Right forelimb (tissue), 1 donor: ENCODE measurements around the gene TRABD2A.
A peak's percentile ranks its signal among the peaks of the same experiment; 100 is the strongest.
"Not testable (repeated sequence)": the region's sequence is repeated elsewhere in the genome, so short reads cannot be mapped to it uniquely, and the experiment has no call there.

Experiments
- DNase-seq: peaks from one replicate; pipeline ENCODE4 v3.0.0-alpha.2; 2018

The TRABD2A gene

GRCh38 chr2:84878896-84879583 lies 1.8 kb downstream of the TRABD2A start:
- peak; percentile 13 for DNase-seq

- DNase-seq, result no peak
These were observed 2.4 kb downstream of the TRABD2A start for GRCh38 chr2:84878459-84878858.

DNA sequence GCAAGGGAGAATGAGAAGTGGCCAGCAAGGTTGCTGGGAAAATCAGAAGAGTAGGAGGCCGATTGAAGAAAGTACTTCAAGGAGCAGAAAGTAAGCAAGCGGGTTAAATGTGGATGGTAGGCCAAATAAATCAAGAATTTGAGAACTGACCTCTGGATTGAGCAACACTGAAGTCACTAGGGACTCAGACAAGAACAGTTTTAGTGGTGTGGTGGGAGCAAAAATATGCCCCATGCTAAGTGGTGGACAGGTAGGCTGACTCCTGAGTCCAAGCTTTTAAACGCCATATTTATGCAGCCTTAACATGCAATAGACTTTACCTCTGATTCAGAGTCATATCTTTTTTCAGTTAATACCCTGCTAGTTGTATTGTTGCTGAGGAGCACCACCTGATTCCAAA lies 4.5 kb downstream of the TRABD2A start:
- DNase-seq, result no peak

DNA sequence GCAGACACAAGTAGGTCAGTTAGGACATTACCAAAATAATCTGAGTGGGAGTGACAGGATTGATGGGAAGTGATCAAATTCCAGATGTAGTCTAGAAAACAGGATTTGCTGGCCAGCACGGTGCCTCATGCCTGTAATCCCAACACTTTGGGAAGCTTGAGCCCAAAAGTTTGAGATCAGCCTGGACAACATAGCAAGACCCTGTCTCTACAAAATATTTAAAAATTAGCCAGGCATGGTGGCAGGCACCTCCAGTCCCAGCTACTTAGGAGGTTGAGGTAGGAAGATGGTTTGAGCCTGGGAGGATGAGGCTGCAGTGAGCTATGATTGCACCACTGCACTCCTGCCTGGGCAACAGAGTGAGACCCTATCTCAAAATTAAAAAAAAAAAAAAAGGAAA lies 5.3 kb downstream of the TRABD2A start:
- DNase-seq, result not testable (repeated sequence)

DNA sequence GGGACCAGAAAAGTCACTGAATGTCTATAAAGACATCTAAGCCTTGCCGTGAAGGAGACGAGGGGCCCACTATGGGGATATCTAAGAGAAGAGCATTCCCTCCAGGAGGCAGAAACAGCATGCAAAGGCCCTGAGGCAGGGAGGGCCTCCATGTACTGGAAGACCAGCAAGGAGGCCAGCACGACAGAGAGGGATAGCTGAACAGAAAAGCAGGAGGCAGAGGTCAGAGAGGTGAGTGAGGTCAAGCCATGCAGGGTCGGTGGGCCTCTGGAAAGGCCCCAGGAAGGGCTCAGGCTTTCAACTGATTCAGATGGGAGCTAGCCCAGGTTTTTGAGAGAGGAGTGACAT lies 5.7 kb downstream of the TRABD2A start:
- no peak for DNase-seq

- peak; percentile 22 for DNase-seq
These were observed 6.3 kb downstream of the TRABD2A start for GRCh38 chr2:84874381-84875212.

DNA sequence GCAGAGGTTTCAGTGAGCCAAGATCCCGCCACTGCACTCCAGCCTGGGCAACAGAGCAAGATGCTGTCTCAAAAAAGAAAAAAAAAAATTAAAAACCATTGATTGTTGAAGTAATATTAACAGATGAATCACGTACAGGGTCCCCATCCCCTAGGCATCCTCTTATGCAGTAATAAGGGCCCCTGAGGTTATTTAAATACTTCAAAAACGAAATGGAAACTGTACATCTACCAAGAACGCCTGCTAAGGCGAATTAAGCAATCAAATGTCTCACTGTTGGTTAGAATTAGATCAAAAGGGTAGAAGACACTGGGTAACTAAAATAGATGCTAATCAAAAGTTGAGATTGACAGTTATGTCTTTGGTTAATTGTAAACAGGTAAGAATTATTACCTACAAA lies 7.5 kb downstream of the TRABD2A start:
- no peak for DNase-seq

DNA sequence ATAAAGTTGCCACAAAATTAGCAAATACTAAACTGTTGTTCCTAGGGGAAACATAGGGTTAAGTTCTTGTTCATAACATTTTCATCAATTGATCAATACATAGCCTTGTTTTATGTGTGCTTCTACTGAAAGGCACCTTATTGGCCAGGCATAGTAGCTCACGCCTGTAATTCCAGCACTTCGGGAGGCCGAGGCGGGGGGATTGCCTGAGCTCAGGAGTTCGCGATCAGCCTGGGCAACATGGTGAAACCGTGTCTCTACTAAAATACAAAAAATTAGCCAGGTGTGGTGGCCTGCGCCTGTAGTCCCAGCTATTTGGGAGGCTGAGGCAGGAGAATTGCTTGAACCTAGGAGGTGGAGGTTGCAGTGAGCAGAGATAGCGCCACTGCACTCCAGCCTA lies 8.2 kb downstream of the TRABD2A start:
- DNase-seq, result not testable (repeated sequence)

GRCh38 chr2:84870306-84870705 lies 10.6 kb downstream of the TRABD2A start:
- DNase-seq, result no peak

DNA sequence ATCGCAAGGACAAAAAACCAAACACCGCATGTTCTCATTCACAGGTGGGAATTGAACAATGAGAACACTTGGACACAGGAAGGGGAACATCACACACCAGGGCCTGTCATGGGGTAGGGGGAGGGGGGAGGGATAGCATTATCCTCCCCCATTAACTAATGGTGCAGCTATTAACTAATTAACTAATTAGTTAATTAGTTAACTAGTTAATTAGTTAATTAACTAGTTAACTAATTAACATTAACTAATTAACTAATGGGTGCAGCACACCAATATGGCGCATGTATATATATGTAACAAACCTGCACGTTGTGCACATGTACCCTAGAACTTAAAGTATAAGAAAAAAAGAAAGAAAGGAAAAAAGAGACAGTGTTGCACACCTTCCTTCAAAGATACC lies 12.6 kb downstream of the TRABD2A start:
- not testable (repeated sequence) for DNase-seq

GRCh38 chr2:84866122-84866521 lies 14.8 kb downstream of the TRABD2A start:
- DNase-seq, result no peak

DNA sequence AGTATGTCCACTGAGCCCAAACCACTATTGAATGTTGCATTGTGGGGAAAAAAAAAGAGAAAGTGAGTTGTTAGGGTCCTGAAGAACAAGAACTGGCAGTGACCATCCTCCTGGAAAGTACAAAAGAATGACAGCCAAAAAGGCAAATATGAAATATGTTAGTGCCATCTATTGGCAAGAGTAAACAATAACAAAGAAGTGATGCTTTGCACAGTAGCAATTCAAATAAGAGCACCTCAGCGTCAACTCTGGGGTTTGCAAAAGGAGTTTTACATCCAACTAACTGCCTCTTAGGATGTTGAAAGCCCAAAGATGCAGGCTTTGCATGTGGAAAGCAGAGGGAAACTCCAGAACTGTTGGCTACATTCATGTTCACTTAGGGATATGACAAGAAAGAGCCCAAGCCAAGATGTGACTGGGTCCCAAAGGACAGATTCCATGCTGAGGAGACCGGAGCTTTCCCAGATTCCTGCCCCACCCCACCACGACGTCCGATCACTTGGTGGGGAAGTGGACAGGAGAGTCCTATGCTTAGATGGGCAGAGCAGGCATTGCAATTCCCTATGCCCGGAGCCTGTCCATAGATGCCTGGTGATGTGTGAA lies 15.6 kb downstream of the TRABD2A start:
- no peak for DNase-seq

DNA sequence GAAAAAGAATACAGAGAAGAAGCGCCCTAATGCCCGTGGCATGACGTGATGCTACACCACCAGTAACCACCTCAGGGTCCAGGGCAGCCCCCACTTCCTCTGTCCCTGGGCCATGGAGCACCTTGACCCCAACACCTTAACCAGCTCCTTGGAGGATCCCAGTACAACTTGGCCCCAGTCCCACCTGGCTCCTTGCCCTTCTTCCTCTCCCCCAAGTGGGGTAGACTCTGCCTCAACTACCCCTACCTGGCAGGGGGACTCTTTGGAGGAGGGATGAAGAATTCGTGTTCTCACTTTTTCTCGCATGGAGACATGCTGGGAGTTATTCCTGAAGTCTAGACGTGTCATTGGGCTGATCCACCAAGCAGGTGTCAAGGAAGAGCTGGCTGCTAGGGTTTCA lies 18.9 kb downstream of the TRABD2A start:
- DNase-seq, result no peak

- DNase-seq, result no peak
These were observed 19.3 kb downstream of the TRABD2A start for GRCh38 chr2:84861539-84861938.

GRCh38 chr2:84858937-84859336 lies 21.9 kb downstream of the TRABD2A start:
- DNase-seq, result no peak

GRCh38 chr2:84858123-84858522 lies 22.8 kb downstream of the TRABD2A start:
- no peak for DNase-seq

DNA sequence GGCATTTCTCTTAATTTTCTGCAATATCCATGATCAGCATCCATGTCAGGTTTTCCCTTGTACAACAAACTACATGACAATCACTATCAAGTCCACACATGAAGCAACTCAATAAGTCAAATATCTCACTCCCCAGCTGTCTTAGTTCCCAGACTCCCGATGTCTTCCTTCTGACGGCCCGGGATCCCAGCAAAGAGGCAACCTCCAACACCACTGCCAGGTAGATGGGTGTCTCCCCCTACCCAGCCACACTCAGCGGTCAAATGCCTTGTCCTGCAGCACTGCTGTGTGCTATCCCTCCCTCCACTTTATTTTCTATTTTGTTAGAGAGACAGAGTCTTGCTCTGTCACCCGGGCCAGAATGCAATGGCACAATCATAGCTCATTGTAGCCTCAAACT lies 23.3 kb downstream of the TRABD2A start:
- no peak for DNase-seq

- DNase-seq, result no peak
These were observed 24.1 kb downstream of the TRABD2A start for GRCh38 chr2:84856787-84857186.

GRCh38 chr2:84855731-84856130 lies 25.2 kb downstream of the TRABD2A start:
- no peak for DNase-seq

- DNase-seq, result no peak
These were observed 26.0 kb downstream of the TRABD2A start for GRCh38 chr2:84854850-84855249.

GRCh38 chr2:84851876-84852275 lies 29.0 kb downstream of the TRABD2A start:
- no peak for DNase-seq

DNA sequence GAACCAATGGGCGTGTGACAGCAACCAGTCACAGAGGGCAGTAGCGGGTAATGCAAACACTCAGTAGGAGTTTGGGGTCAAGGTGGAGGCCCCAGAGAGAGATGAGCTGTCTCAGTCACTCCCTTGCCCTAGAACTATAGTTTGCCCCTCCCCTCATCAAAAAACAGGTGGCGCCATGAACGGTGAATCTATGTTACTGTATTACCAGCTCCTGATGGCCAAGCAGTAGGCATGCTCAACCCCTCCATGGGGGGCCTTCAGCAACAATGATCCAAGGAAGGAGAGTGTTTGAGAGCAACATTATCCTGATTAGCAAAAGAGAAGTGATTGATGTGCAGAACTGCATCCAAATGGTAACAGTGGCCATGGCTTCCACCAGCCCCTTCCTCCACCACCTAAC lies 30.4 kb downstream of the TRABD2A start:
- no peak for DNase-seq

DNA sequence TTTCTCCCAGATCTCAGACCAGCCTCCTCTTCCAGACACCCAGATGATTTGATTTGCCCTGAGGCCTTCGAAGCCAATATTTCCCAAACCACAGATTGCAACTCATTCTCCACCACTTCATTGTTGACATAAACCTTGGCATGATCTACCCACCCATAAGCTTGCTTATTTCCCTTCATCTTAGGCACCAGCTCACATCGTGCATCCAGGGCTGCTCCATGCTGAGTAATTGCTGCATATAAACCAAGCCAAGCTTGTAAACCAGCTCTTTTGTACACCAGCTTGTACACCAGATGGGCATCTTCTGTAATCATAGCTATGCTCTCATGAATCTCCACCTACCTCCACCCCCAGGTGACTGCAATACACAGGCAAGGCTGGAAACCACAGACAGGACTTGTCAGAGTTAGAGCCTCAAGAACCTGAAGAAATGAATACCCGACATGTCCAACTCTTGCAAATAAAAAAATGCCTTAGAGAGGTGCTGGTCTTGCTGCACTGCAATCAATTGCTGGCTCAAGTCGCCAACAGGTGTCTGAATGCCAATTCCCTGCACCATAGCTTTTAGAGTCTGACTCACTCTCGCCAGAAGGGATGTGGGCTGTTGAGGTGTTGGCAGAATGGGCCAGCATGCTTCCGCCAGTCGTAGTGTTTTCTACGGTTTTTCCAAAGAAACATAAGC lies 31.5 kb downstream of the TRABD2A start:
- DNase-seq, result no peak
